Measurements from ENCODE around the gene SDR9C7. TPM values are rescaled to one million over a fixed set of nuclear protein-coding genes. Genes with fewer than 3 reads are reported as not detected.

SDR9C7 gene
- total and polyA plus RNA-seq, 2 experiments from 2014 or later, result not detected

DNA sequence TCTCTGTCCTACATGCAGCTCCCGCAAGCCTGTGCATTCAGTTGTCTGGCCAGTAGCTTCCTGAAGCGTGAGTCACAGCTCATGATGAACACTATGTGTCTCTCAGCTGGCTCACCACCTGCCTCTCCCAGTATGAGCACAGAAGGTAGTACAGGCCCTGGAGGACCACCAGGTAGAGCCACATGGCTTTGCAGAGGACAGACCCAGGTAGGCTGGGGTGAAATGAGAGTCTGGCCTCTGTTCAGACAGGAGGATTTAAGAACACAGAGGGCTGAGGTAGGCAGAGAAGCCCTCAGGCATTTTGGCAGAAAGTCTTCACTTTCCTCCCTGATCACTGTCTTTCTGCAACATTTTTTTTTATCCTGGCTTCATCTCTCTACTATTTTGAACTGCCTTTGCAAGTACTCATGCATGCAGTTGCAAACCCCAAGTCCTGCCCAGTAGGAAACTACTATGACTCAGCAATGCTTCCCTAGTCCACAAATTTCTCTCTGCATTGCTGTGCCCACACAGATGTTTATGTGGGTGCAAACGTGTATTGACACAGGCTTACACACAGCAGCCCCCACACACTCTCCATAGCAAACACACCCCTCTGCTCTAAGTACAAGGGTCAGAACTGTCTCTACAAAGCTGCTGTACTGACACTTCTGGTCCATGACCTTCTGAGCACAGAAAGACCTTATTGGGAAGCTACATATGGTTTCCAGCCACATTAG, 7.2 kb upstream of the SDR9C7 start:
- Histone ChIP-seq H3F3A (replicated peaks; ENCODE audit: low read depth) (no peaks in the 10 kb centered on the region), H3K4me3 (no peak overlapping the region), H3K9me2 (ENCODE audit: insufficient read depth) (no peaks in the 10 kb centered on the region), H3K27me3 (ENCODE audit: insufficient read depth) (no peaks in the 10 kb centered on the region), H3K27ac (ENCODE audit: low read depth) (no peak overlapping the region), H3K79me2 (replicated peaks; ENCODE audit: insufficient read depth) (no peaks in the 10 kb centered on the region), H4K20me1 (replicated peaks; ENCODE audit: insufficient read depth) (no peaks in the 10 kb centered on the region), H3K4me1 (ENCODE audit: insufficient read depth) (no peaks in the 10 kb centered on the region), H3K36me3 (ENCODE audit: insufficient read depth) (no peaks in the 10 kb centered on the region), H2AFZ (peak overlapping the region; percentile 52; the same call in 1 of the 2 replicates), H3K4me2 (no peak overlapping the region)
- H3K4me1 Mint-ChIP-seq, result no peaks in the 10 kb centered on the region
- peaks cover 25% of the 10 kb centered on the region for H3K9me3 Mint-ChIP-seq
- no peak for TF ChIP-seq EZH2 (IDR thresholded peaks at IDR 0.05; ENCODE audit: low read depth, unreplicated experiment)
- TF ChIP-seq, protein P1, sequence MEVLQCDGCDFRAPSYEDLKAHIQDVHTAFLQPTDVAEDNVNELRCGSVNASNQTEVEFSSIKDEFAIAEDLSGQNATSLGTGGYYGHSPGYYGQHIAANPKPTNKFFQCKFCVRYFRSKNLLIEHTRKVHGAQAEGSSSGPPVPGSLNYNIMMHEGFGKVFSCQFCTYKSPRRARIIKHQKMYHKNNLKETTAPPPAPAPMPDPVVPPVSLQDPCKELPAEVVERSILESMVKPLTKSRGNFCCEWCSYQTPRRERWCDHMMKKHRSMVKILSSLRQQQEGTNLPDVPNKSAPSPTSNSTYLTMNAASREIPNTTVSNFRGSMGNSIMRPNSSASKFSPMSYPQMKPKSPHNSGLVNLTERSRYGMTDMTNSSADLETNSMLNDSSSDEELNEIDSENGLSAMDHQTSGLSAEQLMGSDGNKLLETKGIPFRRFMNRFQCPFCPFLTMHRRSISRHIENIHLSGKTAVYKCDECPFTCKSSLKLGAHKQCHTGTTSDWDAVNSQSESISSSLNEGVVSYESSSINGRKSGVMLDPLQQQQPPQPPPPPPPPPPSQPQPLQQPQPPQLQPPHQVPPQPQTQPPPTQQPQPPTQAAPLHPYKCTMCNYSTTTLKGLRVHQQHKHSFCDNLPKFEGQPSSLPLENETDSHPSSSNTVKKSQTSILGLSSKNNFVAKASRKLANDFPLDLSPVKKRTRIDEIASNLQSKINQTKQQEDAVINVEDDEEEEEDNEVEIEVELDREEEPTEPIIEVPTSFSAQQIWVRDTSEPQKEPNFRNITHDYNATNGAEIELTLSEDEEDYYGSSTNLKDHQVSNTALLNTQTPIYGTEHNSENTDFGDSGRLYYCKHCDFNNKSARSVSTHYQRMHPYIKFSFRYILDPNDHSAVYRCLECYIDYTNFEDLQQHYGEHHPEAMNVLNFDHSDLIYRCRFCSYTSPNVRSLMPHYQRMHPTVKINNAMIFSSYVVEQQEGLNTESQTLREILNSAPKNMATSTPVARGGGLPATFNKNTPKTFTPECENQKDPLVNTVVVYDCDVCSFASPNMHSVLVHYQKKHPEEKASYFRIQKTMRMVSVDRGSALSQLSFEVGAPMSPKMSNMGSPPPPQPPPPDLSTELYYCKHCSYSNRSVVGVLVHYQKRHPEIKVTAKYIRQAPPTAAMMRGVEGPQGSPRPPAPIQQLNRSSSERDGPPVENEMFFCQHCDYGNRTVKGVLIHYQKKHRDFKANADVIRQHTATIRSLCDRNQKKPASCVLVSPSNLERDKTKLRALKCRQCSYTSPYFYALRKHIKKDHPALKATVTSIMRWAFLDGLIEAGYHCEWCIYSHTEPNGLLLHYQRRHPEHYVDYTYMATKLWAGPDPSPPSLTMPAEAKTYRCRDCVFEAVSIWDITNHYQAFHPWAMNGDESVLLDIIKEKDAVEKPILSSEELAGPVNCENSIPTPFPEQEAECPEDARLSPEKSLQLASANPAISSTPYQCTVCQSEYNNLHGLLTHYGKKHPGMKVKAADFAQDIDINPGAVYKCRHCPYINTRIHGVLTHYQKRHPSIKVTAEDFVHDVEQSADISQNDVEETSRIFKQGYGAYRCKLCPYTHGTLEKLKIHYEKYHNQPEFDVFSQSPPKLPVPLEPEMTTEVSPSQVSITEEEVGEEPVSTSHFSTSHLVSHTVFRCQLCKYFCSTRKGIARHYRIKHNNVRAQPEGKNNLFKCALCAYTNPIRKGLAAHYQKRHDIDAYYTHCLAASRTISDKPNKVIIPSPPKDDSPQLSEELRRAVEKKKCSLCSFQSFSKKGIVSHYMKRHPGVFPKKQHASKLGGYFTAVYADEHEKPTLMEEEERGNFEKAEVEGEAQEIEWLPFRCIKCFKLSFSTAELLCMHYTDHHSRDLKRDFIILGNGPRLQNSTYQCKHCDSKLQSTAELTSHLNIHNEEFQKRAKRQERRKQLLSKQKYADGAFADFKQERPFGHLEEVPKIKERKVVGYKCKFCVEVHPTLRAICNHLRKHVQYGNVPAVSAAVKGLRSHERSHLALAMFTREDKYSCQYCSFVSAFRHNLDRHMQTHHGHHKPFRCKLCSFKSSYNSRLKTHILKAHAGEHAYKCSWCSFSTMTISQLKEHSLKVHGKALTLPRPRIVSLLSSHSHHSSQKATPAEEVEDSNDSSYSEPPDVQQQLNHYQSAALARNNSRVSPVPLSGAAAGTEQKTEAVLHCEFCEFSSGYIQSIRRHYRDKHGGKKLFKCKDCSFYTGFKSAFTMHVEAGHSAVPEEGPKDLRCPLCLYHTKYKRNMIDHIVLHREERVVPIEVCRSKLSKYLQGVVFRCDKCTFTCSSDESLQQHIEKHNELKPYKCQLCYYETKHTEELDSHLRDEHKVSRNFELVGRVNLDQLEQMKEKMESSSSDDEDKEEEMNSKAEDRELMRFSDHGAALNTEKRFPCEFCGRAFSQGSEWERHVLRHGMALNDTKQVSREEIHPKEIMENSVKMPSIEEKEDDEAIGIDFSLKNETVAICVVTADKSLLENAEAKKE (CRISPR knock-in tag; IDR thresholded peaks at IDR 0.05), result no peak
- TF ChIP-seq EZH2phosphoT487 (IDR thresholded peaks at IDR 0.05; ENCODE audit: unreplicated experiment), result no peak
- TF ChIP-seq, protein P2, sequence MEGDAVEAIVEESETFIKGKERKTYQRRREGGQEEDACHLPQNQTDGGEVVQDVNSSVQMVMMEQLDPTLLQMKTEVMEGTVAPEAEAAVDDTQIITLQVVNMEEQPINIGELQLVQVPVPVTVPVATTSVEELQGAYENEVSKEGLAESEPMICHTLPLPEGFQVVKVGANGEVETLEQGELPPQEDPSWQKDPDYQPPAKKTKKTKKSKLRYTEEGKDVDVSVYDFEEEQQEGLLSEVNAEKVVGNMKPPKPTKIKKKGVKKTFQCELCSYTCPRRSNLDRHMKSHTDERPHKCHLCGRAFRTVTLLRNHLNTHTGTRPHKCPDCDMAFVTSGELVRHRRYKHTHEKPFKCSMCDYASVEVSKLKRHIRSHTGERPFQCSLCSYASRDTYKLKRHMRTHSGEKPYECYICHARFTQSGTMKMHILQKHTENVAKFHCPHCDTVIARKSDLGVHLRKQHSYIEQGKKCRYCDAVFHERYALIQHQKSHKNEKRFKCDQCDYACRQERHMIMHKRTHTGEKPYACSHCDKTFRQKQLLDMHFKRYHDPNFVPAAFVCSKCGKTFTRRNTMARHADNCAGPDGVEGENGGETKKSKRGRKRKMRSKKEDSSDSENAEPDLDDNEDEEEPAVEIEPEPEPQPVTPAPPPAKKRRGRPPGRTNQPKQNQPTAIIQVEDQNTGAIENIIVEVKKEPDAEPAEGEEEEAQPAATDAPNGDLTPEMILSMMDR (conservative IDR thresholded peaks at IDR 0.05; ENCODE audit: low read depth in 2 of 2), result no peak
- no peak for TF ChIP-seq ZNF114 (CRISPR knock-in tag; IDR thresholded peaks at IDR 0.05)
- TF ChIP-seq, protein P3, sequence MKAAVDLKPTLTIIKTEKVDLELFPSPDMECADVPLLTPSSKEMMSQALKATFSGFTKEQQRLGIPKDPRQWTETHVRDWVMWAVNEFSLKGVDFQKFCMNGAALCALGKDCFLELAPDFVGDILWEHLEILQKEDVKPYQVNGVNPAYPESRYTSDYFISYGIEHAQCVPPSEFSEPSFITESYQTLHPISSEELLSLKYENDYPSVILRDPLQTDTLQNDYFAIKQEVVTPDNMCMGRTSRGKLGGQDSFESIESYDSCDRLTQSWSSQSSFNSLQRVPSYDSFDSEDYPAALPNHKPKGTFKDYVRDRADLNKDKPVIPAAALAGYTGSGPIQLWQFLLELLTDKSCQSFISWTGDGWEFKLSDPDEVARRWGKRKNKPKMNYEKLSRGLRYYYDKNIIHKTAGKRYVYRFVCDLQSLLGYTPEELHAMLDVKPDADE (IDR thresholded peaks at IDR 0.05), result no peak
- TF ChIP-seq ZNF331 (CRISPR knock-in tag; IDR thresholded peaks at IDR 0.05; ENCODE audit: low read depth), result no peak
- TF ChIP-seq, protein P4, sequence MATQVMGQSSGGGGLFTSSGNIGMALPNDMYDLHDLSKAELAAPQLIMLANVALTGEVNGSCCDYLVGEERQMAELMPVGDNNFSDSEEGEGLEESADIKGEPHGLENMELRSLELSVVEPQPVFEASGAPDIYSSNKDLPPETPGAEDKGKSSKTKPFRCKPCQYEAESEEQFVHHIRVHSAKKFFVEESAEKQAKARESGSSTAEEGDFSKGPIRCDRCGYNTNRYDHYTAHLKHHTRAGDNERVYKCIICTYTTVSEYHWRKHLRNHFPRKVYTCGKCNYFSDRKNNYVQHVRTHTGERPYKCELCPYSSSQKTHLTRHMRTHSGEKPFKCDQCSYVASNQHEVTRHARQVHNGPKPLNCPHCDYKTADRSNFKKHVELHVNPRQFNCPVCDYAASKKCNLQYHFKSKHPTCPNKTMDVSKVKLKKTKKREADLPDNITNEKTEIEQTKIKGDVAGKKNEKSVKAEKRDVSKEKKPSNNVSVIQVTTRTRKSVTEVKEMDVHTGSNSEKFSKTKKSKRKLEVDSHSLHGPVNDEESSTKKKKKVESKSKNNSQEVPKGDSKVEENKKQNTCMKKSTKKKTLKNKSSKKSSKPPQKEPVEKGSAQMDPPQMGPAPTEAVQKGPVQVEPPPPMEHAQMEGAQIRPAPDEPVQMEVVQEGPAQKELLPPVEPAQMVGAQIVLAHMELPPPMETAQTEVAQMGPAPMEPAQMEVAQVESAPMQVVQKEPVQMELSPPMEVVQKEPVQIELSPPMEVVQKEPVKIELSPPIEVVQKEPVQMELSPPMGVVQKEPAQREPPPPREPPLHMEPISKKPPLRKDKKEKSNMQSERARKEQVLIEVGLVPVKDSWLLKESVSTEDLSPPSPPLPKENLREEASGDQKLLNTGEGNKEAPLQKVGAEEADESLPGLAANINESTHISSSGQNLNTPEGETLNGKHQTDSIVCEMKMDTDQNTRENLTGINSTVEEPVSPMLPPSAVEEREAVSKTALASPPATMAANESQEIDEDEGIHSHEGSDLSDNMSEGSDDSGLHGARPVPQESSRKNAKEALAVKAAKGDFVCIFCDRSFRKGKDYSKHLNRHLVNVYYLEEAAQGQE (IDR thresholded peaks at IDR 0.05; ENCODE audit: unreplicated experiment), result no peak
- no peak for TF ChIP-seq CREB1 (CRISPR knock-in tag; IDR thresholded peaks at IDR 0.05; ENCODE audit: low read depth)
- TF ChIP-seq JUNB (IDR thresholded peaks at IDR 0.05; ENCODE audit: unreplicated experiment), result no peak
- no peak for TF ChIP-seq STAT1 (IDR thresholded peaks at IDR 0.05; ENCODE audit: unreplicated experiment)
- no peak for TF ChIP-seq POLR2AphosphoS5 (IDR thresholded peaks at IDR 0.05; ENCODE audit: low read depth)
- TF ChIP-seq NANOG (IDR thresholded peaks at IDR 0.05; ENCODE audit: borderline replicate concordance), result no peak
- no peak for DNase-seq (ENCODE audit: low spot score)
- H3K27ac Mint-ChIP-seq, result peak overlapping the region; percentile 16; the same call in 1 of the 2 replicates
- no peak overlapping the region; the same call in 2 of the 3 replicates for H3K4me3 Mint-ChIP-seq
- no peaks in the 10 kb centered on the region; the same call in 2 of the 3 replicates for H3K36me3 Mint-ChIP-seq (ENCODE audit: low read depth)
- H3K27me3 Mint-ChIP-seq (ENCODE audit: insufficient read depth, low read depth, poor library complexity), result peaks cover 2% of the 10 kb centered on the region
- no peak for ATAC-seq
